NCI-H510A (cell line): ENCODE data around the gene REC8.

ENCODE experiments used
- DNase-seq: peaks from one replicate; lab custom pipeline; 2025; lab: John Stamatoyannopoulos, UW

REC8 gene

GRCh38 chr14:24138396-24139271 lies 33.2 kb upstream of the REC8 start:
- DNase-seq = no peak

- DNase-seq = peak; percentile 11
Measured at GRCh38 chr14:24139272-24139934, 32.5 kb upstream of the REC8 start.

GRCh38 chr14:24141097-24141880 lies 30.6 kb upstream of the REC8 start, which contains the start of gene EMC9:
Gene EMC9 (minus strand): TSS chr14:24141591. CDS start chr14:24141304, 287 bp downstream.
- peak; percentile 99 for DNase-seq

- no peak for DNase-seq
Measured at GRCh38 chr14:24143511-24143910, 28.4 kb upstream of the REC8 start.

- no peak for DNase-seq
Measured at GRCh38 chr14:24144451-24144850, 27.4 kb upstream of the REC8 start.

- DNase-seq = no peak
Measured at GRCh38 chr14:24145219-24145618, 26.7 kb upstream of the REC8 start.

GRCh38 chr14:24145690-24146452 lies 26.0 kb upstream of the REC8 start:
- no peak for DNase-seq

GRCh38 chr14:24146453-24146977 lies 25.4 kb upstream of the REC8 start, which contains the start of gene PSME2:
Gene PSME2 (minus strand): TSS chr14:24146610. CDS start chr14:24146581, 29 bp downstream.
- DNase-seq = peak; percentile 94

GRCh38 chr14:24146978-24147760 lies 24.7 kb upstream of the REC8 start, which contains the start of gene RNF31:
Gene RNF31 (plus strand): TSS chr14:24147498. CDS start chr14:24147699, 201 bp downstream.
- DNase-seq = peak; percentile 97

- DNase-seq = no peak
Measured at GRCh38 chr14:24147761-24148428, 24.0 kb upstream of the REC8 start.

- no peak for DNase-seq
Measured at GRCh38 chr14:24149302-24149969, 22.4 kb upstream of the REC8 start.

- no peak for DNase-seq
Measured at GRCh38 chr14:24150061-24150460, 21.8 kb upstream of the REC8 start.

- DNase-seq = no peak
Measured at GRCh38 chr14:24150567-24150966, 21.3 kb upstream of the REC8 start.

GRCh38 chr14:24150993-24151392 lies 20.9 kb upstream of the REC8 start:
- DNase-seq = no peak

GRCh38 chr14:24151404-24152080 lies 20.3 kb upstream of the REC8 start:
- DNase-seq = no peak

- no peak for DNase-seq
Measured at GRCh38 chr14:24155100-24155499, 16.8 kb upstream of the REC8 start.

- no peak for DNase-seq
Measured at GRCh38 chr14:24156840-24157239, 15.0 kb upstream of the REC8 start.

GRCh38 chr14:24157331-24157730 lies 14.5 kb upstream of the REC8 start:
- DNase-seq = no peak
